Activated naive CD4-positive, alpha-beta T cell treated with anti-CD3 and anti-CD28 coated beads, Interleukin-2, amount 50 U/mL, for 24 hours (primary cell): ENCODE results near the gene GNA15.

Experiments
- H3K27ac Mint-ChIP-seq: one replicate; pipeline ENCODE4 v1.8.0; 2021; ENCODE audit warnings: mild to moderate bottlenecking, mixed read lengths
- H3K27me3 Mint-ChIP-seq: one replicate; pipeline ENCODE4 v1.8.0; 2021; ENCODE audit warnings: mixed read lengths
- H3K36me3 Mint-ChIP-seq: one replicate; pipeline ENCODE4 v1.8.0; 2021; ENCODE audit warnings: mixed read lengths
- H3K4me1 Mint-ChIP-seq: one replicate; pipeline ENCODE4 v1.8.0; 2021; ENCODE audit warnings: mixed read lengths
- H3K4me3 Mint-ChIP-seq: one replicate; pipeline ENCODE4 v1.8.0; 2021; ENCODE audit warnings: mild to moderate bottlenecking, mixed read lengths
- H3K9me3 Mint-ChIP-seq: one replicate; pipeline ENCODE4 v1.8.0; 2021; ENCODE audit warnings: mixed read lengths

The GNA15 gene

DNA sequence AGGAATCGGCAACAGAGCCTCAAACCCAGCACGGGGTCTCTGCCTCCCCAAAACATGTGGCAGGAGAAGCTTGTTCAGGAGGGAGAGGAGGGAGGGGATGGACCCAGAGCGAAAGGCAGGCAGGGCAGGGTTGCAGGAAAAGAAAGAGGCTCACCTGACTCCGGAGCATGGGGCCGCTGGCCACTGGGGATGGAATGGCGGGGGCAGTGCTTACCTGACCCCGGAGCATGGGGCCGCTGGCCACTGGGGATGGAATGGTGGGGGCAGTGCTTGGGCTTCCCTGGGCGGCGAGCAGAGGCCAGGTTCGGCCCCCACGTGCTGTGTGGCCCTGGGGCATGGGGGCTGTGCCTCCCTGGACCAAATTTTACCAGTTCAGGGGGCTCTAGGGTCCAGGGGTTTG lies 75.4 kb downstream of the GNA15 start:
- H3K4me1 Mint-ChIP-seq = peaks cover 5% of the 10 kb centered on the region
- H3K27me3 Mint-ChIP-seq = no peaks in the 10 kb centered on the region
- H3K9me3 Mint-ChIP-seq = no peaks in the 10 kb centered on the region
- no peak overlapping the region for H3K27ac Mint-ChIP-seq
- no peak overlapping the region for H3K4me3 Mint-ChIP-seq
- H3K36me3 Mint-ChIP-seq = no peaks in the 10 kb centered on the region

DNA sequence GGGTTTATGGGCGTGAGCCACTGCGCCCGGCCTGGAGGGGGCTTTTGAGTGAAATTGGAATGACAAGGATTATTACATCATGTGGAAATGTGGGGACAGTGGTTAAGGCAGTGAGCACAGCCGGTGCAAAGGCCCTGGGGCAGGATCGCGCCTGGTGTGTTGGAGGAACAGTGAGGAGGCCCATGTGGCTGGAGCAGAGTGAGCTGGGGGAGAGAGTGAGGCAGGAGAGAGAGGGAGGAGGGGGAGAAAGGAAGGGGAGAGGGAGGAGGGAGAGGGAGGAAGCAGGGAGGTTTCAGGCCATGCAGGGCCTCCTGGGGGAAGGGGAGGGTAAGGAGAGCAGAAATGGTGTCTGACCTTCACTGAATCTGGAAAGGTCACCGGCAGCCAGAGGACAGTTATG lies 77.3 kb downstream of the GNA15 start:
- Mint-ChIP-seq H3K27ac (no peak overlapping the region), H3K4me3 (no peak overlapping the region), H3K4me1 (peaks cover 5% of the 10 kb centered on the region), H3K9me3 (no peaks in the 10 kb centered on the region), H3K36me3 (no peaks in the 10 kb centered on the region), H3K27me3 (no peaks in the 10 kb centered on the region)
